Astrocyte (in vitro differentiated cells and primary cell): ENCODE measurements around the gene STING1. TPM values are rescaled to one million over a fixed set of nuclear protein-coding genes. Genes with fewer than 3 reads are reported as not detected.

Experiments used
- DNase-seq: peaks from one replicate; pipeline ENCODE4 v3.0.0-alpha.2; 2010; ENCODE audit warnings: low read depth
- FAIRE-seq: peaks from 2 replicates; lab custom pipeline; 2011; peaks lifted over from hg19 to GRCh38; lab: Jason Lieb, UNC
- H2AFZ ChIP-seq: 2 replicates; pipeline ENCODE4 v1.6.0; 2012; ENCODE audit warnings: low read depth, low read length, inconsistent platforms
- H3K27ac ChIP-seq: 2 replicates; pipeline ENCODE4 v1.5.1; 2011; ENCODE audit warnings: low read depth, low read length, inconsistent platforms
- H3K27me3 ChIP-seq: 2 replicates; pipeline ENCODE4 v1.6.0; 2011; ENCODE audit warnings: low read length, inconsistent platforms; ENCODE audit not compliant: insufficient read depth
- H3K36me3 ChIP-seq: 2 replicates; pipeline ENCODE4 v1.5.1; 2011; ENCODE audit warnings: low read length, inconsistent platforms; ENCODE audit not compliant: insufficient read depth
- H3K4me1 ChIP-seq: 2 replicates; pipeline ENCODE4 v1.5.1; 2011; ENCODE audit warnings: low read length, inconsistent platforms; ENCODE audit not compliant: insufficient read depth
- H3K4me2 ChIP-seq: 2 replicates; pipeline ENCODE4 v1.6.0; 2012; ENCODE audit warnings: low read length, inconsistent platforms
- H3K4me3 ChIP-seq: 2 replicates; pipeline ENCODE4 v1.5.1; 2011; ENCODE audit warnings: low read depth, mild to moderate bottlenecking, low read length, inconsistent platforms; ENCODE audit not compliant: insufficient read depth
- H3K79me2 ChIP-seq: 2 replicates; pipeline ENCODE4 v1.6.0; 2012; ENCODE audit warnings: mild to moderate bottlenecking, low read length, inconsistent platforms; ENCODE audit not compliant: insufficient read depth
- H3K9ac ChIP-seq: 2 replicates; pipeline ENCODE4 v1.6.0; 2012; ENCODE audit warnings: mild to moderate bottlenecking, low read length, inconsistent platforms
- H3K9me3 ChIP-seq: 2 replicates; pipeline ENCODE4 v1.5.1; 2012; ENCODE audit warnings: low read depth, mild to moderate bottlenecking, low read length, inconsistent platforms; ENCODE audit not compliant: insufficient read depth
- H4K20me1 ChIP-seq: 2 replicates; pipeline ENCODE4 v1.6.0; 2012; ENCODE audit warnings: low read length, inconsistent platforms; ENCODE audit not compliant: insufficient read depth
- H3K27ac Mint-ChIP-seq: one replicate; pipeline ENCODE4 v1.8.0; 2021; ENCODE audit warnings: mild to moderate bottlenecking, mixed read lengths; ENCODE audit not compliant: unreplicated experiment
- H3K27me3 Mint-ChIP-seq: one replicate; pipeline ENCODE4 v1.8.0; 2021; ENCODE audit warnings: low read depth, mixed read lengths; ENCODE audit not compliant: unreplicated experiment
- H3K36me3 Mint-ChIP-seq: one replicate; pipeline ENCODE4 v1.8.0; 2021; ENCODE audit warnings: low read depth, mixed read lengths; ENCODE audit not compliant: unreplicated experiment
- H3K4me1 Mint-ChIP-seq: one replicate; pipeline ENCODE4 v1.8.0; 2021; ENCODE audit warnings: low read depth, mixed read lengths; ENCODE audit not compliant: unreplicated experiment
- H3K4me3 Mint-ChIP-seq: one replicate; pipeline ENCODE4 v1.8.0; 2021; ENCODE audit warnings: mild to moderate bottlenecking, moderate library complexity, mixed read lengths; ENCODE audit not compliant: unreplicated experiment
- H3K9me3 Mint-ChIP-seq: one replicate; pipeline ENCODE4 v1.8.0; 2021; ENCODE audit warnings: mild to moderate bottlenecking, mixed read lengths; ENCODE audit not compliant: unreplicated experiment
- CTCF ChIP-seq: IDR thresholded peaks from 2 replicates; pipeline ENCODE4 v1.5.1; 2011; ENCODE audit warnings: low read depth, mild to moderate bottlenecking, inconsistent platforms, low read length, moderate library complexity; ENCODE audit not compliant: insufficient read depth
- EZH2 ChIP-seq: IDR thresholded peaks from 2 replicates; pipeline ENCODE4 v1.6.1; 2012; ENCODE audit warnings: mild to moderate bottlenecking, low read length, inconsistent platforms; ENCODE audit not compliant: insufficient read depth
- total RNA-seq: library from RNA; stranded (reverse); gene quantifications from 2 replicates; pipeline ENCODE4 v1.2.1, GENCODE V29; 2021

STING1 gene
- total RNA-seq, 1 donor from 2014 or later, result 3.3 TPM

DNA sequence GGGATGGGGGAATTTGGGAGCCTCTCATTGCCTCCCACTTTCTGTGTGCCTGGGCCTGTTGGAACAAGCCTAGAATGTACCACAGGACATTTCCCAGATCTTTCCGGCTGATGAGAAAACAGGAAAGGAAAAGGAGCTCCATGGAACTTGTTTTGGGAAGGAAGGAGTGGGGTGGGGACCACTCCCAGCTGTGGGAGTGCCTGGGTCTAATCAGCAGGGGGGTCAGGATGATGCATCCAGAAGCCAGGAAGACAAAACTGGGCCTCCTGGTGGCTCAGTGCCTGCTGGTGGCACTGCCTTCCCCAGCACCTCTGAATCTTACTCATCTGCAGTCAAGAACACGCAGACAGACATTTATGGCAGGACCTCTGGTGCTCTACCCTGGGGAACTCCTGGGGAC lies 9.0 kb downstream of the STING1 start:
- Histone ChIP-seq H3K27me3 (no peaks in the 10 kb centered on the region), H3K27ac (no peak overlapping the region), H3K4me3 (no peak overlapping the region), H3K9ac (no peak overlapping the region), H4K20me1 (no peaks in the 10 kb centered on the region), H2AFZ (no peak overlapping the region), H3K4me1 (peaks cover 4% of the 10 kb centered on the region), H3K79me2 (no peaks in the 10 kb centered on the region), H3K4me2 (no peak overlapping the region), H3K9me3 (no peaks in the 10 kb centered on the region), H3K36me3 (peaks cover 6% of the 10 kb centered on the region)
- H3K4me1 Mint-ChIP-seq, result peaks cover 13% of the 10 kb centered on the region
- no peak for DNase-seq
- peaks cover 45% of the 10 kb centered on the region for H3K27me3 Mint-ChIP-seq
- H3K27ac Mint-ChIP-seq, result peak overlapping the region; percentile 41
- H3K4me3 Mint-ChIP-seq, result no peak overlapping the region
- TF ChIP-seq EZH2 (no peak), CTCF (no peak)
- no peak for FAIRE-seq
- no peaks in the 10 kb centered on the region for H3K9me3 Mint-ChIP-seq
- H3K36me3 Mint-ChIP-seq, result no peaks in the 10 kb centered on the region

DNA sequence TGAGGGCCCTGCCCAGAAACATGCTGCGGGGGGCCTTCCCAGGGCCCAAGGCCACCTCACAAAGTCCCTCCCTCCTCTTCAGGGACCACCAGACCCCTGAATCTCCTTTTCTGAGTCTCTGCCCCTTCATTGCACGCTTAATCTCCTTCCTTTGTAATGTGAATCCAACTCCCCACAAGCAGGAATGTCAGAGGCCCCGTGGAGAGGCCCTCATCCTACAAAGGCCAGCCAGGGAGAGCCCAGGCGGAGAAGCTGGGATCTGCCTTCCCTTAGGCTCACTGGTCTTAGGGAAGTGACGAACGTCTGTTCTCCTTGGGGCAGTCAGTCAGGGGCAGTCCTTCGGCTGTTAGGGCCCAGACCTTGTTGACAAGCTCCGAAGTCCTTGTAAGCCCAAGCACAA lies 9.5 kb downstream of the STING1 start:
- Mint-ChIP-seq H3K9me3 (no peaks in the 10 kb centered on the region), H3K27me3 (peaks cover 41% of the 10 kb centered on the region), H3K4me3 (no peak overlapping the region), H3K4me1 (peaks cover 17% of the 10 kb centered on the region), H3K36me3 (no peaks in the 10 kb centered on the region), H3K27ac (peak overlapping the region; percentile 53)
- Histone ChIP-seq H3K4me3 (no peak overlapping the region), H3K4me1 (peaks cover 4% of the 10 kb centered on the region), H3K9me3 (no peaks in the 10 kb centered on the region), H3K4me2 (no peak overlapping the region), H3K27ac (no peak overlapping the region), H3K27me3 (no peaks in the 10 kb centered on the region), H4K20me1 (no peaks in the 10 kb centered on the region), H2AFZ (no peak overlapping the region), H3K9ac (no peak overlapping the region), H3K79me2 (no peaks in the 10 kb centered on the region), H3K36me3 (peaks cover 6% of the 10 kb centered on the region)
- no peak for TF ChIP-seq CTCF
- TF ChIP-seq EZH2, result no peak
- FAIRE-seq, result no peak
- DNase-seq, result no peak

DNA sequence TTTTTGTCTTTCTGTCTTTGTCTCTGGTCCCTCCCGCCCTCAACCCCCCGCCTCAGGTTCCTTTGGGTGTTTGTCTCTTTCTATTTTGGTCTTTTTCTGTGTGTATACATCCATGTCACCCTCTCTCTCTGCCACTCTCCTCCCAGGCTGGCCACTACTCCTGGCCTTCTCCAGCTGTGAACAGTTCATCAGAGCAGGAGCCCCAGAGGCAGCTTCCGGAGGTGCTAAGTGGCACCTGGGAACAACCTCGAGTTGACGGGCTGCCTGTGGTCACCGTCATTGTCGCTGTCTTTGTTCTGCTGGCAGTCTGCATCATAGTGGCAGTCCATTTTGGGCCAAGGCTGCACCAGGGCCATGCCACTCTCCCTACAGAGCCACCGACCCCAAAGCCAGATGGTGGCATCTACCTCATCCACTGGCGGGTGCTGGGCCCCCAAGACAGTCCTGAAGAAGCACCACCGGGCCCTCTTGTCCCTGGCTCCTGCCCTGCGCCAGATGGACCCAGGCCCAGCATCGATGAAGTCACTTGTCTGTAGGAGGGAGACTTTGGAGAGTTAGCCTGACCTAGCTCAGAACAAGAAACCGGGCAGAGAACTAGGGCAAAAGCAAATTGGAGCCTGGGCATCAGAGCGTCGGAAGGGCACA lies 10.1 kb downstream of the STING1 start:
- FAIRE-seq (no peak), DNase-seq (no peak)
- no peak overlapping the region for H3K4me3 Mint-ChIP-seq
- no peak overlapping the region for H3K27ac Mint-ChIP-seq
- Histone ChIP-seq H4K20me1 (no peaks in the 10 kb centered on the region), H2AFZ (no peak overlapping the region), H3K4me3 (no peak overlapping the region), H3K79me2 (no peaks in the 10 kb centered on the region), H3K4me2 (no peak overlapping the region), H3K9ac (no peak overlapping the region), H3K27me3 (no peaks in the 10 kb centered on the region), H3K36me3 (peaks cover 6% of the 10 kb centered on the region), H3K9me3 (no peaks in the 10 kb centered on the region), H3K27ac (no peak overlapping the region), H3K4me1 (peaks cover 4% of the 10 kb centered on the region)
- peaks cover 35% of the 10 kb centered on the region for H3K27me3 Mint-ChIP-seq
- peaks cover 17% of the 10 kb centered on the region for H3K4me1 Mint-ChIP-seq
- H3K36me3 Mint-ChIP-seq, result no peaks in the 10 kb centered on the region
- no peaks in the 10 kb centered on the region for H3K9me3 Mint-ChIP-seq
- TF ChIP-seq CTCF (no peak), EZH2 (no peak)
